H1 (cell line): ENCODE results near the gene MYOM3. TPM values are rescaled to one million over a fixed set of nuclear protein-coding genes. Genes with fewer than 3 reads are reported as not detected.

Source experiments
- ASH2L ChIP-seq: fragments of 200-600, 300-600 bp; sonication (generic); IDR thresholded peaks from one replicate; pipeline ENCODE4 v1.7.1; 2017; ENCODE audit warnings: low read length
- CREB1 ChIP-seq: IDR thresholded peaks from 2 replicates; pipeline ENCODE4 v1.6.1; 2012; ENCODE audit warnings: inconsistent platforms
- CTCF ChIP-seq, 3 experiments: IDR thresholded peaks; 1 replicate in 2 of 3; 2 replicates in 1 of 3; pipeline versions ENCODE4 v1.5.1 to v1.6.1; 2011; ENCODE audit warnings: low read length in 3 of 3, mild to moderate bottlenecking in 3 of 3, inconsistent platforms in 2 of 3, low read depth in 1 of 3, moderate library complexity in 1 of 3; ENCODE audit not compliant: insufficient read depth in 1 of 3; ENCODE audit errors: control extremely low read depth in 1 of 3
- GABPA ChIP-seq: IDR thresholded peaks from 2 replicates; pipeline ENCODE4 v1.6.1; 2011; ENCODE audit warnings: mild to moderate bottlenecking, low read length, moderate library complexity, borderline replicate concordance; ENCODE audit not compliant: insufficient read depth
- GTF2F1 ChIP-seq: IDR thresholded peaks from 2 replicates; pipeline ENCODE4 v1.6.1; 2012; ENCODE audit warnings: low read depth, low read length, improper control_type of control experiment, borderline replicate concordance
- JUN ChIP-seq: IDR thresholded peaks from 2 replicates; pipeline ENCODE4 v1.6.1; 2011; ENCODE audit warnings: low read depth, mild to moderate bottlenecking, improper control_type of control experiment, low read length
- JUND ChIP-seq: IDR thresholded peaks from 2 replicates; pipeline ENCODE4 v1.6.1; 2011; ENCODE audit warnings: mild to moderate bottlenecking, improper control_type of control experiment, low read length
- KDM1A ChIP-seq: fragments of 200-600, 300-600 bp; sonication (generic); IDR thresholded peaks from 2 replicates; pipeline ENCODE4 v1.7.1; 2016; ENCODE audit warnings: mild to moderate bottlenecking, low read length, borderline replicate concordance
- MAX ChIP-seq: IDR thresholded peaks from 2 replicates; pipeline ENCODE4 v1.6.1; 2012; ENCODE audit warnings: inconsistent platforms
- NANOG ChIP-seq: IDR thresholded peaks from 2 replicates; pipeline ENCODE4 v1.6.1; 2011; ENCODE audit warnings: low read length, low read depth, mild to moderate bottlenecking, inconsistent platforms; ENCODE audit not compliant: insufficient read depth, poor library complexity, severe bottlenecking
- NRF1 ChIP-seq: IDR thresholded peaks from 2 replicates; pipeline ENCODE4 v1.6.1; 2011; ENCODE audit warnings: mild to moderate bottlenecking, low read depth, low read length, improper control_type of control experiment
- POLR2AphosphoS5 ChIP-seq: IDR thresholded peaks from 2 replicates; pipeline ENCODE4 v1.6.1; 2011; ENCODE audit warnings: low read depth, low read length
- POU5F1 ChIP-seq: IDR thresholded peaks from 2 replicates; pipeline ENCODE4 v1.6.1; 2011; ENCODE audit warnings: low read depth, mild to moderate bottlenecking, low read length, moderate library complexity
- RAD21 ChIP-seq, 2 experiments: IDR thresholded peaks in 1 of 2; conservative IDR thresholded peaks in 1 of 2; 2 replicates each; pipeline ENCODE4 v1.6.1; 2011; ENCODE audit warnings: low read depth in 2 of 2, low read length in 2 of 2, improper control_type of control experiment in 1 of 2, inconsistent platforms in 1 of 2, mild to moderate bottlenecking in 1 of 2, moderate library complexity in 1 of 2
- RBBP5 ChIP-seq: IDR thresholded peaks from 2 replicates; pipeline ENCODE4 v1.7.1; 2012; ENCODE audit warnings: low read depth, mild to moderate bottlenecking, inconsistent platforms, low read length, moderate library complexity, borderline replicate concordance
- RFX5 ChIP-seq: IDR thresholded peaks from 2 replicates; pipeline ENCODE4 v1.6.1; 2011; ENCODE audit warnings: low read depth, low read length, improper control_type of control experiment, borderline replicate concordance
- RXRA ChIP-seq: IDR thresholded peaks from 2 replicates; pipeline ENCODE4 v1.6.1; 2011; ENCODE audit warnings: low read depth, mild to moderate bottlenecking, low read length, moderate library complexity; ENCODE audit not compliant: insufficient read depth
- SAP30 ChIP-seq: fragments of 300-600 bp; sonication (generic); IDR thresholded peaks from 2 replicates; pipeline ENCODE4 v1.7.1; 2012; ENCODE audit warnings: low read length, moderate library complexity, mild to moderate bottlenecking, inconsistent platforms; ENCODE audit not compliant: insufficient read depth, insufficient replicate concordance
- SP4 ChIP-seq: IDR thresholded peaks from 2 replicates; pipeline ENCODE4 v1.6.1; 2012; ENCODE audit warnings: low read length, inconsistent platforms
- TCF12 ChIP-seq: IDR thresholded peaks from 2 replicates; pipeline ENCODE4 v1.6.1; 2011; ENCODE audit warnings: low read depth, mild to moderate bottlenecking, low read length
- USF2 ChIP-seq: IDR thresholded peaks from 2 replicates; pipeline ENCODE4 v1.6.1; 2011; ENCODE audit warnings: low read length, improper control_type of control experiment
- YY1 ChIP-seq: IDR thresholded peaks from 2 replicates; pipeline ENCODE4 v1.6.1; 2011; ENCODE audit warnings: low read depth, mild to moderate bottlenecking, low read length
- ZNF274 ChIP-seq: IDR thresholded peaks from 2 replicates; pipeline ENCODE4 v1.7.0; 2012; ENCODE audit warnings: low read length, borderline replicate concordance; ENCODE audit errors: extremely low read depth
- polyA plus RNA-seq, 7 experiments: library from polyadenylated mRNA; depleted of rRNA in 3 of 7; stranded (reverse) in 5 of 7; unstranded in 2 of 7; fragments of >200 nt in 5 of 7; fragments of 200-250 nt in 2 of 7; gene quantifications; 1 replicate in 5 of 7; 2 replicates in 1 of 7; 4 replicates in 1 of 7; pipeline versions ENCODE4 v1.2.1 to v1.2.3, GENCODE V29; 2011 to 2013; ENCODE audit warnings: missing spikeins in 2 of 7, mixed read lengths in 2 of 7
- total RNA-seq: library from RNA; stranded (reverse); fragmentation: NEBNext Ultra II Directional; extraction: Animal tissue kit (Norgen Biotek cat#: 25700); gene quantifications from 2 replicates; pipeline ENCODE4 v1.2.1, GENCODE V29; 2021

MYOM3 gene
- total and polyA plus RNA-seq, 2 of the 8 experiments (the other 6 are each of a cell fraction or from before 2014, with no cell fraction given) = 0.08 to 0.09 TPM

GRCh38 chr1:24151175-24151533, 39.2 kb upstream of the MYOM3 start (continued):
- no peak for TF ChIP-seq ZNF274
- TF ChIP-seq ASH2L = no peak
- no peak for TF ChIP-seq RFX5
- TF ChIP-seq MAX = peak; percentile 41; the same call in 1 of the 2 replicates
- no peak for TF ChIP-seq RAD21 (IDR thresholded peaks at IDR 0.05 in 1 of 2, conservative IDR thresholded peaks at IDR 0.05 in 1 of 2; ENCODE audit: low read depth in 2 of 2, low read length in 2 of 2)
- TF ChIP-seq NRF1 = no peak
- peak; percentile 74; the same call in 1 of the 2 replicates for TF ChIP-seq POLR2AphosphoS5
- TF ChIP-seq JUND = no peak
- no peak for TF ChIP-seq JUN
- TF ChIP-seq TCF12 = no peak
- TF ChIP-seq USF2 = no peak
- TF ChIP-seq GTF2F1 = peak; percentile 58; the same call in 1 of the 2 replicates
- no peak for TF ChIP-seq KDM1A
- no peak for TF ChIP-seq RXRA
- no peak for TF ChIP-seq POU5F1
- no peak for TF ChIP-seq SP4
- no peak for TF ChIP-seq CTCF (IDR thresholded peaks at IDR 0.05; ENCODE audit: control extremely low read depth in 1 of 3, insufficient read depth in 1 of 3, low read depth in 1 of 3, low read length in 3 of 3)
- no peak for TF ChIP-seq SAP30
- no peak for TF ChIP-seq NANOG
- peak; percentile 90 for TF ChIP-seq YY1
- no peak for TF ChIP-seq CREB1
- no peak for TF ChIP-seq RBBP5
- no peak for TF ChIP-seq GABPA
